Measurements from ENCODE around the gene MACROD2.

The MACROD2 gene

DNA sequence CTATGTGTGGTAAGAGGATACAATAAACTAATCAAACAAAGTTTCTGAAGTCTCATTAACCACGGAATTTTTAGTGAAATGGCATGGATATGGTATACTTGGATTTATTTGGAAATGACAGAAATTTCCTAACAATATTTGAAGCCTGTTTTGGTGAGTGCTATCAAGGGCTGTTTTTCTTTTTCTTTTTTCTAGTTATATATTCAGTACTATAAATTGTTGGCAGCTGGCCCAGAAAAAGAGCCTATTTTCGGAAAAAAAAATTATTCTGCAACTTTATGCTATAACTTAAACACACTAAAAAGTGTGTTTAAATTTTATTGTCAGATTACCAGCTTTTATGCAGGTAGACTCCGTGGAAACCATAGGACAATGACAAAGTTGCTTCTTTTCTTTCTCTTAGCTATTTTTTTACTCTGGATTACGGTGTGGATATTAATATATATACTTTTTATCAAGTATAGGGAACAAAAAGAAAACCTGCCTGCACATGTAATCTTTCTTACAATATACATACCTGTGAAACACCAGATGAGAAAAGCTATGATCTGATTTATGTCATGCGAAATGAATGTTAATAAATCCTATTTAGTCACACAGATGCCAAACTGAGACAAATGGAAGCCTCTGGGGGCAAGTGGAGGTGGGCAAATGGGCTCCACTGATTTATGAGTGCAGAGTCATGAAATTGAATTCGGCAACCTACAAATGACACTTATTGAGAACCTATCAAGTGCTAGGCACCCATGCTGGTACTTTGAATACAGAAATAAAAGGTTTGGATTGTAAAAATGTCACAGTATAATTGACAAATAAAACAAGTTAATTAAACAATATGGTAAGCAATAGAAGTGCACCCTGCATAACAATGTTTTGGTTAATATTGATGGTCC is 1261.6 kb downstream of the MACROD2 start:
- no peak for DNase-seq

- DNase-seq = no peak
Measured at GRCh38 chr20:15257569-15257870, 1262.2 kb downstream of the MACROD2 start.

DNA sequence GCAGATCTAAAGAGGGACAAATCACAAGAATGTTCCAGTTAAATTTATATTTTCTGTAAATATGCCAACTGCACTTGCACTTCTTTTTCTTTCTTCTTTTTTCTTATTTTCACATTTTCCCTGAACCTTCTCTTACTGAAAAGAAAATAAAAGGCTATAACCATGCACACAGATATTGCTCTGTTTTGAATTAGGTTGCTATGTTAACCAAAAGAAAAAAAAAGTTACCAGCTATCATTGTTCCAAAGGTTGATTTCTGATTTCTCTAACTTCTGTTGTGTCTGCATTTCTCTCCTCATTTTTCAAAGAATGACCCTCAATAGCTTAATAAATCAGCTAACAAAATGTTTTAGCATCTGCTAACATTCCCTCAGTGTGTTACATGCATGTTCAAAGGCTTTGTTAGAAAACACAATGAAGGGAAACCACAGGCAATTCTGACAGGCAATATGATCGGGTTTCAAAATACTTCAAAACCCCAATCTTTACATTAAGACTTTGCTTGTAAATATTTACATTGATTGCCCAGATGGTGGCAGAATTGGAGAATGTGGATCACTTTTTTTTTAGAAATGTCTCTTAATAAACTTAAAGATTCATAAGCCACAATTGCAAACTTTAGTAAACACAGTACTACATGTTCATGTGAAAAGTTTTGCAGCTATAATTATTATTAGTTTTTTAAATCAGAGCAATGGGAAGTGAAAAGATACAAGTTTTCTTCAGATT is 1270.4 kb downstream of the MACROD2 start:
- no peak for DNase-seq

DNA sequence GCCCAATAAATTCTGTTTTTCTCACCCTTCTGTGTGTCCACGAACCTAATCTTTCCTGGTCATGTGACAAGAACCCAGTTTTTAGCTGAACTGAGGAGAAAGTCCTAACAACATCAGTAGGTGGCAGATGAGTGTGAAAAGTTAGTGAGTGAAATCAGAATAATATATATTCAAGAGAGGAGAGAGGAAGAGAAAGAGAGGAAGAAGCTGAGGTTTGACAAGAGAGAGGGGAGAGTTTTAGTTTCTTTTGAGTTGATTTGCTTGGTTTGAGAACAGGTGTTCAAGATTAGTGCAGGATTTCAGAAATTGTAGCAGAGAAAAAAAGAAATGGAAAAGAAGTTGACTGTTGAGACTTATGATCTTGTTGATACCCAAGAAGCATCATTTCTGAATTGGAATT is 1272.6 kb downstream of the MACROD2 start:
- DNase-seq = no peak

DNA sequence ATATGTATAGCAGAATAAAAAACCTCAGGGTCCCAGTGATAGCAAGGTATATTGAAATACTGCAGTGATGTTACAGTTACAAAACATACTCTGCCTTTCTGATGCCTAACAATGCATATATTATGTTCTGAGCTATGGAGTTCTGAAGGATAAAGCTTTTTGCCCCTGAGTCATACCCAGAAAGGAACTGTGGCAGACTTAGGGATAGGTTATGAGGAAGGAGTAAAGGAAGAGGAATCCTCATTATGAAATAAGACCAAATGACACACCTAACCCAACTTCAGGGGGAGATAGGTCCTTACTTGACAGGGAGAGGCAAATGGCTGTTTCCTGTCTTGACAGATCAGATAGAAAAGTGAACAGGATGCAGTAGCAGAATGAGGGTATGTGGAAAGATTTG is 1282.7 kb downstream of the MACROD2 start:
- DNase-seq = no peak

DNA sequence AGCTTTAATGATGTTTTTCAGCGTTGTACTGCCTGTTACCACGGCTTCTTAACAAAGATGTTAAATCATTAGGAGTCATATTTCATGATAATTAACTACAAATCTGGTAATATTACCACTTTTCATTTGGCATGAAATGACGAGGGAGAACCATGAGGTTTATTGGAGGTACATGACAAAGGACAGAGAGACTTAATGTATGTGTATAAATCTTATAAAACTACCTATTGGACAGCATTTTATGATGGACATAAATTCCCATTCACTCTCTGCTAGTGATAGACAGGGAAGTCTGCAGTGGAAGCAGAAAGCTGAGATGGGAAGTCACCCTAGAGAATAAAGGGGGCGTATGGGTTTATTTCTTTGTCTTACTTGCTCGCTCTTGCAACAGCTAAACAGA is 1292.0 kb downstream of the MACROD2 start:
- DNase-seq = no peak

DNA sequence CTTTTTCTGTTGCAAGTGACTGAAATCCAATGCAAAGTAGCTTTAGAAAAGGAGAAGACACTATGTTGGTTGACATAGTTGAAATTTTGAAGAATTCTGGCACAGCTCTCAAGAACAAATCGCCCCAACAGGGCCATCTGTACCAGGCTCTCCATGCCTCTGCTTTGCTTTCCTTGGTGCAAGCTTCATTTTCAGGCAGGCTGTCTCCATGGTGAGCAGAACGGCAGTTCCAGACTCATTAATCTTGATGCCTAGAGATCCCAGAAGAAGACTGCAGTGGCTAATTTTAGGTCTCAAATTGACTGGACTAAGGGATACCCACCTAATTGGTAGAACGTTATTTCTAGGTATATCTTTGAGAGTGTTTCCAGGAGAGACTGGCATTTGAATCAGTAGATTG is 1292.8 kb downstream of the MACROD2 start:
- no peak for DNase-seq

DNA sequence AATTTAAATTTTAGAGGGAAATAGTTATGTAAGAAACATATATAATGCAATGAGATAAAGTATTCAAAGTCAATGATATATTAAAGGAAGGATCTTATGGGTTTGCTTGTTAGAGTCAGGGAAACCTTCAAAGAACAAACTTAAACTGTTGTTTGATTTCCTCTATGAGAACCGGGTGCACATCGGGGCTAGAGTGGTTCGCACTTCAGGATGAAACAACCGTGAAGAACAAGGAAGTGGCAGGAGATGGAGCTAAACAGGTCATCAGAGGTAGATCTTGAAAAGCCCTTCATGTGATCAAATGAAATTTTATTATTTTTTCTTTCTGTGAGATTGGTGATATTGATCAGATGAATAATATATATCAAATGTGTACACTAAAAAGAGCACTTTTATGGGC is 1294.0 kb downstream of the MACROD2 start:
- no peak for DNase-seq

GRCh38 chr20:15292405-15292804 is 1297.1 kb downstream of the MACROD2 start:
- no peak for DNase-seq

DNA sequence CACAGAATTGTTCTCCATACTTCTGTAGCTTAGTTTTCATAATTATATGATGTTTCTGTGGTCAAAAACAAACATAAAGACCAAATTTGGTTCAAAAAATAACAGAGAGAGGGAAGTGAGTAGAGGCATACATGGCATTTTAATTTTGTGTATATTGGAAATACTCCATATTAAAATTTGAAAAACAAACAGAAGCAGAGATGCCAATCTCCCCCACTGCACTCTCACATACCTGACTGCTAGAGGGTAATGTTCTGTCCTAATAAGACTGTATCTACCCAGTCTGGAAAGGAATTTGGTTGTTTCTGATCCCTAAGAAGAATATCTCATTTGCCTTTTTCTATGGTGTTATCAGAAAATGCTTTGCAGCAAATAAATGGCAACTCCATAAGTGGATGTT is 1301.1 kb downstream of the MACROD2 start:
- DNase-seq = no peak

DNA sequence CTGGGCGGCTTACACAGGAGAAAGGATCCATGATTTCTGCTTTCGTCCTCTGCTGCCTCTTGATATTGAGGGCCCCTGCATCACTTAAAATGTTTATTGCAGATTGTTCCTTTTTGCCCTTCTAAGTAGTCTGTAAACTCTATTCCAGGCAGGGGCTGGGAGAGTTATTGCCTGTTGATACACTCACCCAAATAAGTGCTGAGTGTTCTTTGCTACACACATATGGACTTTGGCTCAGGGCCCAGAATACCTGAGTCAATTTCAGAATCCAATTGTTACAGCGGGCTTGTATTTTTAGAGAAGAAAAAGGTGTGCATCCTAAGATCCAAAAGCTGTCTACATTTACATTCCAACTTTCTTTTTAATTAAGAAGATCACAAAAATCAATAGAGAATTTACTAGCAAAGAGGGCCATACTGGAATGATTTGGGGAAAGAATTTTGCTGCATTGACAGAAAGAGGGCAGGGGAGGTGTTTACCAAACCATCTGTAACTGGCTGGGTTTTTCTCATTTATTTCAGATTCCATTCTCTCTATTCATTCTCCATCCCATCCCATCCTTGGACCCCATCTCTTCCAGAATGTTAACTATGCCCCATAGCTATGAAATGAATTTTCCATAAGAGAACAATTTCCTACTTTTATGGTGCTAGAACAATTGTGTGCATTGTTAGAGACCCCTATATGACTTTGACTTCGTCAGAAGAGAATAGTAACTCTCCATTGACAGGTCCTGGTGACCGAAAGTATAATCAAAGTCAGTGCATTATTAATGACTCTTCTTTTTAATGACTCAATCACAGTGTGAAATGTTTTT is 1302.0 kb downstream of the MACROD2 start:
- no peak for DNase-seq

DNA sequence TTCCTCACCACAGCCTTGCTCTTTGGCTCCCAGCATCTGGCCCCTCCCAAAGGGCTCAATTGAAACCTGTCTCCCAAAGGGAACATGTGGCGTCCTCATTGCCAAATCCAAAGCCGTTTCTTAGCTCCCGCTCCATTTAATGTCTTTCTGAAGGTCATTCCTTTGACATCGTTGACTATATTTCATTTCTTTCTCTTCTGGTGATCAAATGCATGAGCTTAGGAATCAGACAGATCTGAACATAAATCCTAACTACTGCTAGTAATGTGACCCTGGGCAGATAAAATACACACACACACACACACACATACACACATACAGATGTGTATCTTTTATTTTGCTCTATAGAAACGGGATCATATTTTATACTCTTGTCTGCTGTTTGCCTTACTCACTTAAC is 1306.8 kb downstream of the MACROD2 start:
- no peak for DNase-seq

DNA sequence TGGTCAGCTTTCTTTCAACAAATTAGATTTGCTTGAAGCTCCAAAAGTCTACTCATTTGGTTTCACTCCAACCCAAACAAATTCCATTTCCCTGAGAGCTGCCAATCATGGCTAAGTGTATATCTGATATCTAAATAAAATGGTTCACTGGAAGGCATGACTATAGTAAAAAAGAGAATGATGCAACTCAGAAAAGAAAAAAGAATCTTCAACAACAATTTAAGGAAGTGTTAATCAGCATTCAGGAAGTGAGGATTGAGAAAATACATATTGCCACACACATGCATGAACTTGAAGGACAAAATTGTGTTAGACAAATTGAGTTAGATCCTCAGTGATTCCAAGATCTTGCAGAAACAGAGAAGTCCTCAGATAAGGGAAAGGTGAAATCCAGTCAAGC is 1315.0 kb downstream of the MACROD2 start:
- no peak for DNase-seq

GRCh38 chr20:15316556-15316955 is 1321.2 kb downstream of the MACROD2 start:
- no peak for DNase-seq

DNA sequence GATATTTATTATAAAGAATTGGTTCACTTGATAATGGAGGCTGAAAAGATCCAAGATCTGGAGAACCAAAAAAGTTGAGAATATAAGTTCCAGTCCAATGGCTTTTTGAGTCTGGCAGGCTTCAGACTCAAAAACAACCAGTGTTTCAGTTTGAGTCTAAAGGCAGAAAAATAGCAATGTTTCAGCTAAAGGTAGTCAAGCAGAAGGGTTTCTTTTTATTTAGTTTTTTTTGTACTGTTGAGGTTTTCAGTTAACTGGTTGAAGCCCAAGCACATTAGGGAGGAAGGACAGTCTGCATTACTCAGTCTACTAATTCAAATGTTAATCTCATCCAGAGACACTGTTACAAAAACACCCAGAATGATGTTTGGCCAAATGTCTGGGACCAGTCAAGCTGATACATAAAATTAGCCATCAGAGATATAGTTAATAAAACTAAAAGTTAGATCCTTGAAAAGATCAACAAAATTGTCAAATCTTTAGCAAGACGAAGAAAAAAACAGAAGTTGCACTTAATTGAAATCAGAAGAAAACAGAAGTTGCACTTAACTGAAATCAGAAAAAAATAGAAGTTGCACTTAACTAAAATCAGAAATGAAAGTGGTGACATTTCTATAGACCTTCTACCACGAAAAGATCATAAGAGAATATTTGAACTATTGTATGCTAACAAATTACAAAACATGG is 1322.4 kb downstream of the MACROD2 start:
- DNase-seq = no peak

DNA sequence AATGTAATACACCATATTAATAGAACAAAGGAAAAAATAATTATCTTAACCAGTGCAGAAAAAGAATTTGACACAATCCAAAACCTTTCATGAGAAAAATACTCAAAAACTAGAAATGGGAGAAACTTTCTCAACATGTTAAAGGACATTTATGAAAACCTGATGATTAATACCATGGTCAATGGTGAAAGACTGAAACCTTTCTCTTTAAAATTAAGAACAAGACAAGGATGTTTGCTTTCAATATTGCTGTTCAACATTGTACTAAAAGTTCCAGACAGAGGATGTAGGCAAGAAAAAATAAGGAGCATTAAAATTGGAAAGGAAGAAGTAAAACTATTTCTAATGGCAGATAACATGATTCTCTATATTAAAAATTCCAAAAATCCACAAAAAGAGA is 1323.4 kb downstream of the MACROD2 start:
- no peak for DNase-seq

DNA sequence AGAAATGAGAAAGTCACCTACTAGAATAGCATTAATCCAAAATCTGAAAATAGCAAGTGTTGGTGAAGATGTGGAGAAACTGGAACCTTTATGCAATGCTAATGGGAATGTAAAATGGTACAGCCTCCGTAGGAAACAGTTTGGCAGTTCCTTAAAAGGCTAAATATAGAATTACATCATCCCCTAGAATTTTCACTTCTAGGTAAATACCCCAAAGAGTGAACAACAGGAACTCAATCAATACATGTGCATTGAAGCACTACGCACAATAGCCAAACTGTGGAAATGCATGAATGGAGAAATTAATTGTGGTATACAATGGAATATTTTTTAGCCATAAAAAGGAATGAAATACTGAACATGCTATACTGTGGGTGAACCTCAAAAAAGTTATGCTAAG is 1324.1 kb downstream of the MACROD2 start:
- no peak for DNase-seq

DNA sequence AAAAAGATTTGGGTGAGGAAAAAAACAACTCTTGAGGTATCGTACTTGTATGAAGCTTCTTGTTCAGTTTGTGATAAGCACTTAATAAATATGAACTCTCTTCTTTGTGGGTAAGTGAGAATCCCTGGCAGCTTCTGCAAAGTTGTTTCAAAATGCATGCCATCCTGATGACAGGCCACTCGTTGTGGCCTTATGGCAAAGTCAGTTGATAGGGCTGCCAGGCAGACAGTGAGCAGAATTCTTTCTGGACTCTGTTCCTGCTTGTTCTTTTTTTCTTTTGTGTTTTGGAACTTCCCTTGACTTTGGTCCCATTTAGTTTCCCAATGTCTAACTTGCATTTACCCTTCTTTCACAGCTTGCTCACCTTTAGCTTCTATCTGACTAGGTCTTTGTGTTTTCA is 1325.6 kb downstream of the MACROD2 start:
- DNase-seq = no peak

- DNase-seq = no peak
Measured at GRCh38 chr20:15327123-15327522, 1331.8 kb downstream of the MACROD2 start.

DNA sequence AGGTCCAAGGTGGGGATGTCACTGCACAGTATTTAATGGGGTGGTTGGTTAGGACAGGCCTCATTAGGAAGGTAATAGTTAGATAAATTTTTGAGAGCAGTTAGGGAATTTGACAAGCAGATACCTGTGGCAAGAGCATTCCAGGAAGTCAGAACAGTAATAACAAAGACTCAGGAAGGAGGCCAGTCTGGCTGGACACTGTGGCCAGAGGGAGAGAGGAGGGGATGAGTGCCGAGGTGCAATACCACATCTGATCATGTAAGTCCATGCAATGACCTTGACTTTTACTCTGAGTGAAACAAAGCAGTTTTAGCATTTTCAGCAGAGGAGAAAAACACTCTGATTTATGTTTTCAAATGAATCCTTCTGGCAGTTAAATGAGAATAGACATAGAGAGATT is 1332.8 kb downstream of the MACROD2 start:
- DNase-seq = no peak

DNA sequence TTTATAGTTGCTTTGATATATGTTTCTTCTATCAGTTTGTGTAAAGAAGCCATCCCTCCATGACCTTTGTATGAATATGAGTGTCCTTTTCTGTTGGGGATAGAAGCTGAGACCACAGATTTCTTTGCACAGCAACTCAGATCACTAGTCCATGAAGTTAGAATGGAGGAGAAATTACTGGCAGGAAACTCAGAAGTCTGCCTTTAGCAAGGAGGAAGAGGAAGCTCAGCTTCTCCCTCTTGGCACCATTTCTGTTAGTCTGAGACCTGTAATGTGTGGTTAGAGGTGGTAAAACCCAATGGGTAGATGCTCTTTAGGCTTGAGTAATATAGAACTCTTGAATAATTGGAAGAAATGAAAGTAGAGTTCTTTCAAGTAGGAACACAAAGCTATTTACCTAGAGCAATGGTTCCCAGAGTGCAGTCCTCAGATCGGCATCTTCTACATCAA is 1337.4 kb downstream of the MACROD2 start:
- no peak for DNase-seq

- DNase-seq = no peak
Measured at GRCh38 chr20:15333170-15333569, 1337.9 kb downstream of the MACROD2 start.

GRCh38 chr20:15336011-15336410 is 1340.7 kb downstream of the MACROD2 start:
- DNase-seq = no peak
